ENCODE measurements around the gene LRRTM4.

DNA sequence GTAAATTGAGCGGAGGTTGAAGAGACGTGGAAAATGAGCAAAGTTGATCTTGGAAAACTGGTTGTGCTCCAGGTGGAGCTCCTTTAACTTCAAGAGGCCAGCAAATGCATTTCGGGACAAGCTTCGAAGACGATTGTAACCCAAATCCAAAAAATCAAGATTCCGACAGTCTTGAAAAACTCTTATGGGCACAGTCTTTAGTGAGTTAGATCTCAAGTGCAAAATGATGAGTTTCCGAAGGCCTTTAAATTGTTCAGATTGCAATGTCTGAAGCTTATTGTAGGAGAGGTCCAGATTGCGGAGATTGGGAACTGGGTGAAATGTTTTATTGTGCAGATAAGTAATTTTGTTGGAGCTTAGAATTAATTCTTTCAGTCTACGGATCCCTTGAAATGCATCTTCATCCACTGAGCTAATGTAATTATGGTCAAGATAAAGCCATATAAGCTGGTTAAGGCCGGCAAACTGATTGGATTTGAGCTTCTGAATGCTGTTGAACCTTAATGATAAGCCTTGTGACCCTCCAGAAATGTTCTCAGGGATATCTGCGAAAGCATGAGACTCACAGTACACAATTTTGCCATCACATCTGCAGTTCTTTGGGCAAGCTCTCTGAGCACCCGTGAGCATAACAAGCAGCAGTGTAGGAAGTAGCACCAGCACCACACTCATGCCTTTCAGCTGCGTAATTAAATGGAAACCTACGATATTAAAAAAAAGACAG is 2.9 kb downstream of the LRRTM4 start:
- TF ChIP-seq FOXK2 (IDR thresholded peaks at IDR 0.05) (no peak), ZNF274 (IDR thresholded peaks at IDR 0.05; ENCODE audit: insufficient read depth, insufficient read length) (no peak), MTA2 (IDR thresholded peaks at IDR 0.05; ENCODE audit: low read depth) (no peak)

Data from GM12878 (cell line).